Measurements from ENCODE around the gene MIF4GD. TPM values are rescaled to one million over a fixed set of nuclear protein-coding genes. Genes with fewer than 3 reads are reported as not detected.

Gene MIF4GD
- total and polyA plus RNA-seq, 10 of the 15 experiments (the other 5 are each of a cell fraction or from before 2014, with no cell fraction given), result 22.8 to 96.2 (median 60.1) TPM

DNA sequence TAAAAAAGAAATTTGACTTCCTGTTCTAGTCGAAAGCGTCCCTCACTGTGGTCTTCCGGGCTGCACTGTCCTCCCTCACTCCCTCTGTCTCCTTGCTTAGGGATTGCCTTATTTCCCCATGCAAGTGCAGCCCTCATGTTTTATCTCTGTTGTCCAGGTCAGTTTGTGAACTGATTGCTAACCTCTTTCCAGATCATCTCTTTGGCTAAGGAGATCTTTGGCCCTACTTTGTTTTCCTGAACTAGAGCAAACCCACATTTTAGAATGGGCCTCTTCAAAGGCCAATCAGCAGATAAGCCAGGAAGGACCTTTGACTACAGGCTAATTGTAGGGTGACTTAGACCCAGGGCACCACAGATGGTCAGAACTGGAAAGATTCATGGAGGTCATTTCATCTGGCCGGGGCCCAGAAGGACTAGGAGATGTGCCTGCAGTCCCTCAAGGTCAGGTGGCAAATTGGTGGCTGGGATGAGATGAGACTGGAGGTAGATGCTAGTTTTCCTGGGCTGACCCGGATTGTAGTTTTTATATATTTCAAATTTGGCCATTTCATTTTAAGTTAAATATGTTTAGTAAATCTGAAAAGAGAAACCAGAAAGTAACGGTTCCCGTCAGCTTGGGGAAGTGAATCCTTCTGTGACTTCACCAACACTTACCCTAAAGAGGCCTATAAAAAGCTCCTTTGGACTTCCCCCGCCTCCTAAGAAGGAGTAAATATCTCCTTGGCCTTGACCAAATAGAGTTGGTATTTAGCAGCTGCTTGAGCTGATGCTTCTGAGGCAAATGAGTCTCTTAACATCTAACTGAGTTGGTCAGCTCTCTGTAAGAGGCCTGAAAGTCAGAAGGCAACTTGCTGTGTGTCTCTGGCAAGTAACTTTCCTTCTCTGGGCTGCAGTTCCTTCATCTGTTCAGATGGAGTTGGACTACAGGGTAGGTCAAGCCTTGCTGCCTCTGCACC lies 24.4 kb upstream of the MIF4GD start (continued):
- TF ChIP-seq, protein P1, sequence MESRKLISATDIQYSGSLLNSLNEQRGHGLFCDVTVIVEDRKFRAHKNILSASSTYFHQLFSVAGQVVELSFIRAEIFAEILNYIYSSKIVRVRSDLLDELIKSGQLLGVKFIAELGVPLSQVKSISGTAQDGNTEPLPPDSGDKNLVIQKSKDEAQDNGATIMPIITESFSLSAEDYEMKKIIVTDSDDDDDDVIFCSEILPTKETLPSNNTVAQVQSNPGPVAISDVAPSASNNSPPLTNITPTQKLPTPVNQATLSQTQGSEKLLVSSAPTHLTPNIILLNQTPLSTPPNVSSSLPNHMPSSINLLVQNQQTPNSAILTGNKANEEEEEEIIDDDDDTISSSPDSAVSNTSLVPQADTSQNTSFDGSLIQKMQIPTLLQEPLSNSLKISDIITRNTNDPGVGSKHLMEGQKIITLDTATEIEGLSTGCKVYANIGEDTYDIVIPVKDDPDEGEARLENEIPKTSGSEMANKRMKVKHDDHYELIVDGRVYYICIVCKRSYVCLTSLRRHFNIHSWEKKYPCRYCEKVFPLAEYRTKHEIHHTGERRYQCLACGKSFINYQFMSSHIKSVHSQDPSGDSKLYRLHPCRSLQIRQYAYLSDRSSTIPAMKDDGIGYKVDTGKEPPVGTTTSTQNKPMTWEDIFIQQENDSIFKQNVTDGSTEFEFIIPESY (IDR thresholded peaks at IDR 0.05), result no peak
- TF ChIP-seq ZNF24 (IDR thresholded peaks at IDR 0.05) (peak; percentile 72), TCF7 (IDR thresholded peaks at IDR 0.05; ENCODE audit: borderline replicate concordance) (0 out of 2 replicates have a peak, but pooled peaks have one; percentile 9), TBL1XR1 (IDR thresholded peaks at IDR 0.05; ENCODE audit: low read depth, low read length) (peak; percentile 96), SRF (IDR thresholded peaks at IDR 0.05; ENCODE audit: low read depth in 2 of 2, low read length in 2 of 2) (peak in 1 of 2 experiments; percentile 75; a peak in 2 of 4 replicates), RCOR1 (conservative IDR thresholded peaks at IDR 0.05; ENCODE audit: low read depth, low read length) (0 out of 2 replicates have a peak, but pooled peaks have one; percentile 85), EZH2 (IDR thresholded peaks at IDR 0.05; ENCODE audit: borderline replicate concordance, control insufficient read depth, low read depth, low read length) (no peak), SREBF1 (IDR thresholded peaks at IDR 0.05; ENCODE audit: low read length) (0 out of 2 replicates have a peak, but pooled peaks have one; percentile 24), FOXK2 (IDR thresholded peaks at IDR 0.05) (peak; percentile 10; the same call in 1 of the 2 replicates), CHD4 (IDR thresholded peaks at IDR 0.05) (peak; percentile 23; the same call in 1 of the 2 replicates), ZBED1 (IDR thresholded peaks at IDR 0.05; ENCODE audit: borderline replicate concordance) (peak; percentile 88), SUZ12 (IDR thresholded peaks at IDR 0.05; ENCODE audit: unreplicated experiment) (no peak), CBFB (IDR thresholded peaks at IDR 0.05; ENCODE audit: low read depth) (no peak; the same call in 1 of the 2 replicates), ZNF622 (IDR thresholded peaks at IDR 0.05) (no peak), TCF3 (IDR thresholded peaks at IDR 0.05; ENCODE audit: borderline replicate concordance, insufficient read depth, low read depth, low read length) (peak; percentile 82; the same call in 1 of the 2 replicates), MEF2A (IDR thresholded peaks at IDR 0.05; ENCODE audit: insufficient read depth, low read depth, low read length) (peak; percentile 99), CBX3 (IDR thresholded peaks at IDR 0.05; ENCODE audit: borderline replicate concordance, low read depth) (no peak)
- TF ChIP-seq, protein P2, sequence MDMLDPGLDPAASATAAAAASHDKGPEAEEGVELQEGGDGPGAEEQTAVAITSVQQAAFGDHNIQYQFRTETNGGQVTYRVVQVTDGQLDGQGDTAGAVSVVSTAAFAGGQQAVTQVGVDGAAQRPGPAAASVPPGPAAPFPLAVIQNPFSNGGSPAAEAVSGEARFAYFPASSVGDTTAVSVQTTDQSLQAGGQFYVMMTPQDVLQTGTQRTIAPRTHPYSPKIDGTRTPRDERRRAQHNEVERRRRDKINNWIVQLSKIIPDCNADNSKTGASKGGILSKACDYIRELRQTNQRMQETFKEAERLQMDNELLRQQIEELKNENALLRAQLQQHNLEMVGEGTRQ (IDR thresholded peaks at IDR 0.05; ENCODE audit: borderline replicate concordance, low read depth, low read length), result no peak
- TF ChIP-seq, protein P3, sequence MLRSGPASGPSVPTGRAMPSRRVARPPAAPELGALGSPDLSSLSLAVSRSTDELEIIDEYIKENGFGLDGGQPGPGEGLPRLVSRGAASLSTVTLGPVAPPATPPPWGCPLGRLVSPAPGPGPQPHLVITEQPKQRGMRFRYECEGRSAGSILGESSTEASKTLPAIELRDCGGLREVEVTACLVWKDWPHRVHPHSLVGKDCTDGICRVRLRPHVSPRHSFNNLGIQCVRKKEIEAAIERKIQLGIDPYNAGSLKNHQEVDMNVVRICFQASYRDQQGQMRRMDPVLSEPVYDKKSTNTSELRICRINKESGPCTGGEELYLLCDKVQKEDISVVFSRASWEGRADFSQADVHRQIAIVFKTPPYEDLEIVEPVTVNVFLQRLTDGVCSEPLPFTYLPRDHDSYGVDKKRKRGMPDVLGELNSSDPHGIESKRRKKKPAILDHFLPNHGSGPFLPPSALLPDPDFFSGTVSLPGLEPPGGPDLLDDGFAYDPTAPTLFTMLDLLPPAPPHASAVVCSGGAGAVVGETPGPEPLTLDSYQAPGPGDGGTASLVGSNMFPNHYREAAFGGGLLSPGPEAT (IDR thresholded peaks at IDR 0.05; ENCODE audit: low read depth), result peak; percentile 95
- TF ChIP-seq, protein P4, sequence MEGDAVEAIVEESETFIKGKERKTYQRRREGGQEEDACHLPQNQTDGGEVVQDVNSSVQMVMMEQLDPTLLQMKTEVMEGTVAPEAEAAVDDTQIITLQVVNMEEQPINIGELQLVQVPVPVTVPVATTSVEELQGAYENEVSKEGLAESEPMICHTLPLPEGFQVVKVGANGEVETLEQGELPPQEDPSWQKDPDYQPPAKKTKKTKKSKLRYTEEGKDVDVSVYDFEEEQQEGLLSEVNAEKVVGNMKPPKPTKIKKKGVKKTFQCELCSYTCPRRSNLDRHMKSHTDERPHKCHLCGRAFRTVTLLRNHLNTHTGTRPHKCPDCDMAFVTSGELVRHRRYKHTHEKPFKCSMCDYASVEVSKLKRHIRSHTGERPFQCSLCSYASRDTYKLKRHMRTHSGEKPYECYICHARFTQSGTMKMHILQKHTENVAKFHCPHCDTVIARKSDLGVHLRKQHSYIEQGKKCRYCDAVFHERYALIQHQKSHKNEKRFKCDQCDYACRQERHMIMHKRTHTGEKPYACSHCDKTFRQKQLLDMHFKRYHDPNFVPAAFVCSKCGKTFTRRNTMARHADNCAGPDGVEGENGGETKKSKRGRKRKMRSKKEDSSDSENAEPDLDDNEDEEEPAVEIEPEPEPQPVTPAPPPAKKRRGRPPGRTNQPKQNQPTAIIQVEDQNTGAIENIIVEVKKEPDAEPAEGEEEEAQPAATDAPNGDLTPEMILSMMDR (IDR thresholded peaks at IDR 0.05 in 2 of 3, conservative IDR thresholded peaks at IDR 0.05 in 1 of 3; ENCODE audit: control insufficient read depth in 2 of 3, extremely low read depth in 1 of 3, insufficient read depth in 1 of 3, low read depth in 3 of 3, low read length in 3 of 3), result no peak
- TF ChIP-seq, protein P5, sequence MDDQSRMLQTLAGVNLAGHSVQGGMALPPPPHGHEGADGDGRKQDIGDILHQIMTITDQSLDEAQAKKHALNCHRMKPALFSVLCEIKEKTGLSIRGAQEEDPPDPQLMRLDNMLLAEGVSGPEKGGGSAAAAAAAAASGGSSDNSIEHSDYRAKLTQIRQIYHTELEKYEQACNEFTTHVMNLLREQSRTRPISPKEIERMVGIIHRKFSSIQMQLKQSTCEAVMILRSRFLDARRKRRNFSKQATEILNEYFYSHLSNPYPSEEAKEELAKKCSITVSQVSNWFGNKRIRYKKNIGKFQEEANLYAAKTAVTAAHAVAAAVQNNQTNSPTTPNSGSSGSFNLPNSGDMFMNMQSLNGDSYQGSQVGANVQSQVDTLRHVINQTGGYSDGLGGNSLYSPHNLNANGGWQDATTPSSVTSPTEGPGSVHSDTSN (IDR thresholded peaks at IDR 0.05; ENCODE audit: insufficient replicate concordance, low read depth, low read length), result peak; percentile 16
